SH-SY5Y (cell line): ENCODE results near the gene MSH2.

Experiments
- GATA2 ChIP-seq: IDR thresholded peaks from 2 replicates; pipeline ENCODE4 v1.6.1; 2011; ENCODE audit warnings: mild to moderate bottlenecking, low read depth, low read length
- GATA3 ChIP-seq: IDR thresholded peaks from 2 replicates; pipeline ENCODE4 v1.6.1; 2011; ENCODE audit warnings: low read depth, mild to moderate bottlenecking, low read length, moderate library complexity

GRCh38 chr2:47508641-47509040 lies 105.7 kb downstream of the MSH2 start:
- no peak for TF ChIP-seq GATA3
- no peak for TF ChIP-seq GATA2
